ENCODE measurements around the gene SIRT6.

DNA sequence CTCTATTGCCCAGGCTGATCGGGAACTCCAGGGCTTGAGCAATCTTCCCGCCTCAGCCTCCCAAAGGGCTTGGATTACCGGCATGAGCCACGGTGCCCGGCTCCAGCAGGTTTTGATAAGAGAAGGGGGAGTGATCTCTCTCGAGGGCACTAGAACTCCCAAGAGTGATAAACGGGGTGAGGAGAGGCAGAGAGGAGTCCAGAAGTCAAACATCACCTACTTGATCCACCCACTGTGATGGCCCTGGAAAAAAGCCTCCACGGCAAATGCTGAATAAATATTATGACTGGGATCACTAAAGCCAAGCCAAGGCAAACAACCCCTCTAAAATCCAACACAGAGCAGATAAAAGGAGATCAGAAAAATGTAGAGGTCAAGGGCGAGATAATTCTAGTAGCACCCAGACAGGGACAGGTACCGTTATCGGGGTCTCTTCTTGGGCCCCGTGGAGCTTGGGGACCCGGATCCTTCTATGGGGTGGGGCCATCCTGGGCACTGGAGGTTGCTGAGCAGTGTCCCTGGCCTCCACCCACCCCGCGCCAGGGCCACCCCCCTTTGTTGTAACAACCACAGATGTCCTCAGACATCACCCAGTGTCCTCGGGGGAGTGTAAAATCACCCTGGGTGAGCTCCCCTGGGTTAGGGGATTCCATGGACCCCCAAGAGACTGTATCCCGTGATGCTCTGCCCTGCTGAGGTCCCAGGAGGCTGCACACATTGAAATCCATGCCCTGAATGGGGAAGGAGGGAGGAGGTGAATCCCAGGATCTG, 32.7 kb downstream of the SIRT6 start:
- TF ChIP-seq, protein P1, sequence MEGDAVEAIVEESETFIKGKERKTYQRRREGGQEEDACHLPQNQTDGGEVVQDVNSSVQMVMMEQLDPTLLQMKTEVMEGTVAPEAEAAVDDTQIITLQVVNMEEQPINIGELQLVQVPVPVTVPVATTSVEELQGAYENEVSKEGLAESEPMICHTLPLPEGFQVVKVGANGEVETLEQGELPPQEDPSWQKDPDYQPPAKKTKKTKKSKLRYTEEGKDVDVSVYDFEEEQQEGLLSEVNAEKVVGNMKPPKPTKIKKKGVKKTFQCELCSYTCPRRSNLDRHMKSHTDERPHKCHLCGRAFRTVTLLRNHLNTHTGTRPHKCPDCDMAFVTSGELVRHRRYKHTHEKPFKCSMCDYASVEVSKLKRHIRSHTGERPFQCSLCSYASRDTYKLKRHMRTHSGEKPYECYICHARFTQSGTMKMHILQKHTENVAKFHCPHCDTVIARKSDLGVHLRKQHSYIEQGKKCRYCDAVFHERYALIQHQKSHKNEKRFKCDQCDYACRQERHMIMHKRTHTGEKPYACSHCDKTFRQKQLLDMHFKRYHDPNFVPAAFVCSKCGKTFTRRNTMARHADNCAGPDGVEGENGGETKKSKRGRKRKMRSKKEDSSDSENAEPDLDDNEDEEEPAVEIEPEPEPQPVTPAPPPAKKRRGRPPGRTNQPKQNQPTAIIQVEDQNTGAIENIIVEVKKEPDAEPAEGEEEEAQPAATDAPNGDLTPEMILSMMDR (conservative IDR thresholded peaks at IDR 0.05; ENCODE audit: low read depth, low read length) = no peak
- no peak for TF ChIP-seq CEBPB (IDR thresholded peaks at IDR 0.05; ENCODE audit: low read depth, low read length)
- TF ChIP-seq POLR2A (IDR thresholded peaks at IDR 0.05; ENCODE audit: low read depth, low read length) = no peak
- no peak for TF ChIP-seq MAFK (IDR thresholded peaks at IDR 0.05; ENCODE audit: low read depth, low read length)
- TF ChIP-seq FOS (IDR thresholded peaks at IDR 0.05; ENCODE audit: low read depth, low read length) = no peak
- TF ChIP-seq RFX5 (IDR thresholded peaks at IDR 0.05; ENCODE audit: low read depth, low read length) = no peak
- TF ChIP-seq CHD1 (IDR thresholded peaks at IDR 0.05; ENCODE audit: low read depth, low read length) = no peak
- TF ChIP-seq, protein P2, sequence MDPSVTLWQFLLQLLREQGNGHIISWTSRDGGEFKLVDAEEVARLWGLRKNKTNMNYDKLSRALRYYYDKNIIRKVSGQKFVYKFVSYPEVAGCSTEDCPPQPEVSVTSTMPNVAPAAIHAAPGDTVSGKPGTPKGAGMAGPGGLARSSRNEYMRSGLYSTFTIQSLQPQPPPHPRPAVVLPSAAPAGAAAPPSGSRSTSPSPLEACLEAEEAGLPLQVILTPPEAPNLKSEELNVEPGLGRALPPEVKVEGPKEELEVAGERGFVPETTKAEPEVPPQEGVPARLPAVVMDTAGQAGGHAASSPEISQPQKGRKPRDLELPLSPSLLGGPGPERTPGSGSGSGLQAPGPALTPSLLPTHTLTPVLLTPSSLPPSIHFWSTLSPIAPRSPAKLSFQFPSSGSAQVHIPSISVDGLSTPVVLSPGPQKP (IDR thresholded peaks at IDR 0.05; ENCODE audit: borderline replicate concordance, low read depth, low read length) = no peak
- TF ChIP-seq, protein P3, sequence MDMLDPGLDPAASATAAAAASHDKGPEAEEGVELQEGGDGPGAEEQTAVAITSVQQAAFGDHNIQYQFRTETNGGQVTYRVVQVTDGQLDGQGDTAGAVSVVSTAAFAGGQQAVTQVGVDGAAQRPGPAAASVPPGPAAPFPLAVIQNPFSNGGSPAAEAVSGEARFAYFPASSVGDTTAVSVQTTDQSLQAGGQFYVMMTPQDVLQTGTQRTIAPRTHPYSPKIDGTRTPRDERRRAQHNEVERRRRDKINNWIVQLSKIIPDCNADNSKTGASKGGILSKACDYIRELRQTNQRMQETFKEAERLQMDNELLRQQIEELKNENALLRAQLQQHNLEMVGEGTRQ (IDR thresholded peaks at IDR 0.05; ENCODE audit: low read depth, low read length) = no peak
- no peak for TF ChIP-seq MXI1 (IDR thresholded peaks at IDR 0.05; ENCODE audit: borderline replicate concordance, low read depth, low read length)
- TF ChIP-seq RAD21 (IDR thresholded peaks at IDR 0.05; ENCODE audit: low read length) = no peak
